GM12892 (cell line): ENCODE results near the gene DONSON.

ENCODE experiments used
- POLR2A ChIP-seq: IDR thresholded peaks from 2 replicates; pipeline ENCODE4 v1.6.1; 2011; ENCODE audit warnings: low read depth, low read length, control low read depth
- POLR2AphosphoS5 ChIP-seq: IDR thresholded peaks from 2 replicates; pipeline ENCODE4 v1.6.1; 2011; ENCODE audit warnings: low read depth, low read length, control low read depth
- TAF1 ChIP-seq: IDR thresholded peaks from 2 replicates; pipeline ENCODE4 v1.6.1; 2011; ENCODE audit warnings: low read depth, mild to moderate bottlenecking, control low read depth, low read length, borderline replicate concordance

GRCh38 chr21:33551664-33552063 lies 36.8 kb downstream of the DONSON start:
- TF ChIP-seq TAF1 (no peak), POLR2AphosphoS5 (no peak; the same call in 1 of the 2 replicates), POLR2A (no peak; the same call in 1 of the 2 replicates)
